WTC11 (cell line): ENCODE measurements around the gene BMP6.

ENCODE experiments used
- CBFB ChIP-seq: sonication (generic); formaldehyde crosslinking; IDR thresholded peaks from 2 replicates; pipeline ENCODE4 v1.8.1; 2022; ENCODE audit warnings: mild to moderate bottlenecking, low read depth, missing genetic modification reagents
- CREB1 ChIP-seq: sonication (generic); formaldehyde crosslinking; IDR thresholded peaks from 2 replicates; pipeline ENCODE4 v1.8.0; 2023; ENCODE audit warnings: mild to moderate bottlenecking, missing genetic modification reagents
- CTCF ChIP-seq: fragments of 200-600 bp; IDR thresholded peaks from 2 replicates; pipeline ENCODE4 v1.8.0; 2022; ENCODE audit warnings: antibody characterized with exemption
- ELF4 ChIP-seq: sonication (generic); formaldehyde crosslinking; IDR thresholded peaks from 2 replicates; pipeline ENCODE4 v1.8.1; 2022; ENCODE audit warnings: low read depth, mild to moderate bottlenecking, moderate library complexity, missing genetic modification reagents
- ETV6 ChIP-seq: sonication (generic); formaldehyde crosslinking; IDR thresholded peaks from 2 replicates; pipeline ENCODE4 v1.8.1; 2022; ENCODE audit warnings: mild to moderate bottlenecking, missing genetic modification reagents
- FOXJ3 ChIP-seq: sonication (generic); formaldehyde crosslinking; IDR thresholded peaks from 2 replicates; pipeline ENCODE4 v1.9.0; 2021; ENCODE audit warnings: missing genetic modification reagents, mild to moderate bottlenecking, borderline replicate concordance
- HMGA2 ChIP-seq: fragments of 250-450 bp; sonication (Bioruptor Pico); IDR thresholded peaks from 2 replicates; pipeline ENCODE4 v1.4.0; 2021; ENCODE audit warnings: mild to moderate bottlenecking, moderate library complexity
- NFYB ChIP-seq: sonication (generic); formaldehyde crosslinking; conservative IDR thresholded peaks from 2 replicates; pipeline ENCODE4 v1.8.0; 2022; ENCODE audit warnings: low read depth, missing genetic modification reagents
- NR1H2 ChIP-seq: sonication (generic); formaldehyde crosslinking; IDR thresholded peaks from 2 replicates; pipeline ENCODE4 v1.9.0; 2021; ENCODE audit warnings: mild to moderate bottlenecking, moderate library complexity, missing genetic modification reagents
- NR3C1 ChIP-seq: sonication (generic); formaldehyde crosslinking; conservative IDR thresholded peaks from 2 replicates; pipeline ENCODE4 v1.8.1; 2023; ENCODE audit warnings: low read depth, mild to moderate bottlenecking, missing genetic modification reagents
- STAT6 ChIP-seq: sonication (generic); formaldehyde crosslinking; conservative IDR thresholded peaks from 2 replicates; pipeline ENCODE4 v1.8.1; 2023; ENCODE audit warnings: mild to moderate bottlenecking, low read depth, missing genetic modification reagents, moderate library complexity
- USF1 ChIP-seq: sonication (generic); formaldehyde crosslinking; IDR thresholded peaks from 2 replicates; pipeline ENCODE4 v1.8.0; 2022; ENCODE audit warnings: mild to moderate bottlenecking, missing genetic modification reagents
- USF2 ChIP-seq: sonication (generic); formaldehyde crosslinking; IDR thresholded peaks from 2 replicates; pipeline ENCODE4 v1.8.1; 2023; ENCODE audit warnings: mild to moderate bottlenecking, missing genetic modification reagents, moderate library complexity
- ZNF263 ChIP-seq: sonication (generic); formaldehyde crosslinking; IDR thresholded peaks from 2 replicates; pipeline ENCODE4 v1.8.1; 2022; ENCODE audit warnings: low read depth, mild to moderate bottlenecking, moderate library complexity, missing genetic modification reagents

- TF ChIP-seq CTCF (no peak), USF2 (CRISPR knock-in tag) (no peak), HMGA2 (CRISPR knock-in tag) (no peak), CREB1 (CRISPR knock-in tag) (no peak), USF1 (CRISPR knock-in tag) (no peak), ETV6 (CRISPR knock-in tag) (no peak), CBFB (no peak), ELF4 (CRISPR knock-in tag) (no peak), NR3C1 (CRISPR knock-in tag) (no peak), FOXJ3 (no peak), STAT6 (CRISPR knock-in tag) (no peak), ZNF263 (CRISPR knock-in tag) (no peak), NR1H2 (CRISPR knock-in tag) (no peak), NFYB (CRISPR knock-in tag) (no peak)
Observed at GRCh38 chr6:7707787-7708186, 18.1 kb upstream of the BMP6 start.
